COLO668 (cell line): ENCODE data around the gene HOTAIR.

Experiments used
- DNase-seq: peaks from one replicate; lab custom pipeline; 2025; ENCODE audit not compliant: unreplicated experiment; lab: John Stamatoyannopoulos, UW

HOTAIR gene

GRCh38 chr12:53974084-53975063 lies at the start of gene HOTAIR:
Gene HOTAIR (minus strand): TSS chr12:53974954.
- no peak for DNase-seq

GRCh38 chr12:54024127-54024526 lies 49.4 kb upstream of the HOTAIR start:
- no peak for DNase-seq

- no peak for DNase-seq
Measured at GRCh38 chr12:54022960-54023884, 48.5 kb upstream of the HOTAIR start.

- no peak for DNase-seq
Measured at GRCh38 chr12:54021432-54022013, 46.8 kb upstream of the HOTAIR start.

- no peak for DNase-seq
Measured at GRCh38 chr12:54020591-54021405, 46.0 kb upstream of the HOTAIR start.

- no peak for DNase-seq
Measured at GRCh38 chr12:54019924-54020590, 45.3 kb upstream of the HOTAIR start.

- DNase-seq, result no peak
Measured at GRCh38 chr12:54019091-54019811, 44.5 kb upstream of the HOTAIR start.

- no peak for DNase-seq
Measured at GRCh38 chr12:54018468-54018984, 43.8 kb upstream of the HOTAIR start.

GRCh38 chr12:54017878-54018467 lies 43.2 kb upstream of the HOTAIR start:
- peak; percentile 39 for DNase-seq

- DNase-seq, result peak; percentile 15
Measured at GRCh38 chr12:54017027-54017788, 42.5 kb upstream of the HOTAIR start.

GRCh38 chr12:54016478-54016964 lies 41.8 kb upstream of the HOTAIR start:
- no peak for DNase-seq

GRCh38 chr12:54016051-54016450 lies 41.3 kb upstream of the HOTAIR start:
- DNase-seq, result no peak

- no peak for DNase-seq
Measured at GRCh38 chr12:54015018-54015931, 40.5 kb upstream of the HOTAIR start.

GRCh38 chr12:54014377-54015017 lies 39.7 kb upstream of the HOTAIR start:
- no peak for DNase-seq

GRCh38 chr12:54012631-54013409 lies 38.1 kb upstream of the HOTAIR start:
- DNase-seq, result no peak
